NCI-H524 (cell line): ENCODE results near the gene GABRA1.

ENCODE experiments used
- DNase-seq, 2 experiments: peaks; one replicate each; lab custom pipeline; 2025; lab: John Stamatoyannopoulos, UW

The GABRA1 gene

DNA sequence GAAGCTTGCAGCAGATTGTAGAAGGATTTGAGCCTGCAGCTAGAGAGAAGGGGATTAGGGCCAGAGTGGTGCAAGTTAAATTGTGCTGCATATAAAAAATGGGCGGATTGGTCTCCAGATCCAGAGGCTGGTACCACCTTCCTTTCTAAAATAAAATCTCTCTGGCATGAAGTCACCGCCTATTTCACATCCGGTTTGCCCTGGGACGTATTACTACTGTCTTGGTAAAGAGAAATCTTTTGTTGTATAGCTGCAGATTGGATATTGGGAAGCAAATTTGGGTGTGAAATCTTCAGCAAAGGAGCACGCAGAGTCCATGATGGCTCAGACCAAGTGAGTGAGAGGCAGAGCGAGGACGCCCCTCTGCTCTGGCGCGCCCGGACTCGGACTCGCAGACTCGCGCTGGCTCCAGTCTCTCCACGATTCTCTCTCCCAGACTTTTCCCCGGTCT, at the start of gene GABRA1:
Gene GABRA1 (plus strand): TSS at position 180 of the 451 bp plus-strand sequence. CDS start 2,691 bp downstream, outside the sequence.
- peak; percentile 81 to 83 for DNase-seq

DNA sequence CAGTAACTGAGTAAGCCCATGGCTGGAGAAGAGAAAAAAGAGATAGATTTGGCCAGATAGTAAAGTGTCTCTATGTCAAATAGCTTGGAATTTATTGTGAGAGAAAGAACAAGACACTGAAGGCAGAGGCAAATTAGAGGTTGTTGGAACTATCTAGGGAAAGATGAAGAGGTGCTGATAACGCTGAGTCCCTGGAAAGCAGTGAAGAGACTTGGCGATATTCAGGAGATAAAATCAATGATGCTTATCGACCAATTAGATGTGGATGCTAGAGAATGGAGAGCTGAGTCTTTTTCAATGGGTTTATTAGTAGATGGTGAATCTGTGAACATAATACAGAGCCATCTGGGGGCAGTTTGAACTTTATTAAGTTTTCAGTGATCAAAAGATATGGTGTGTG, 48.6 kb upstream of the GABRA1 start:
- DNase-seq: no peak

DNA sequence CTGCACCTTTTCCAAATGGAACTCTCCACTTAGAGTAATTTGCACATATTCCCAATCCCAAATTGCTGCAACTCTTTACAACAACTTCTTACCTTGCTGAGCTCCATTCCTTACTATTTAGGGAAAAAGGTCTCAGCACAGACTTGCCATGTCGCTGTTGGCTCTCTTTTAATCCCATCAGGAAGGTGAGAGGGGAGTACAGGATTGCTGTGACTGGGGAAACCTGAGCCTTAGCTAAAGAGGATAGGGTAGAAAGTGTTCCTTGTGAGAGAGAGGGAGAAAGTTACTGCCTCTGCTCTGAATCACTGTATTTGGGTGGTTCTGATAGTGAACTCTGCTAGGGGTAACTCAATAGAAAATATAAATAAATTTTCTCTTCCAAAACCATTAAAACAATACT, 43.7 kb upstream of the GABRA1 start:
- DNase-seq: no peak

DNA sequence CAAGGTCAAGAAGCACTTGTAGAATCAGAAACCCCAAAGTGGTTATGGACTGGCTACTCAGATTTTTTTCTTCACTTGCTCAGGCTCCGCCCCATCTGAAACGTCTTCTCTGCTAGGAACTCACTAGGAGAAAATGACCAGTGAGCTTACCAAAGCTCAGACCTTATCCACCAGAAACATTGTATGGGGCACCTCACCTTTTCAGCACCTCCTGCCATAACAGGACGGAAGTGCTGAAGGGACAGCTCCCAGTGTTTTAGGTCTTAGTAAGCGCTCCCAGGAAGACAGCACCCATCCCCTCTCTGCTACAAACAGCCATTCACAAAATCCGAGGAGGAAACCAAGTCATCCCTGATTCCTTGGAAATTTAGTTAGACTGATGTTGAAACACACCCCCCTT, 1.2 kb upstream of the GABRA1 start:
- no peak for DNase-seq

DNA sequence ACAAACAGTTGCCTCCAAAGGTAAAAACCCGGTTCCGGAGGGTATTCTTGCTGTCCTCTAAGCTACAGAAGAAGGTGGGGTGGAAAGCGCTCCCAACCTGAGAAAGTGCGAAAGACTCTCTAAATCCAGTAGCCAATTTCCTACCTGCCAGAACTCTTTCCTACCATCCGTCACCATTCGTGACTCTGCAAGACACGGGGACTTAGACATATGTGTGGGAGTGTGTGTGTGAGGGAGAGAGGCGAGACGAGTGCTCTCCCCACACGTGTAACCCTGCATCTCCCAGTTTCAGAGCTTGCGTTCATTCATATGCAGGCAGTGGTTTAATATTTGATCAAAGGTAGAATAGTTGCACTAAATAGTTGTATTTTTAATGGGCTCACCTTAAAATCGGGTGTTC, 473 bp upstream of the GABRA1 start:
- peak in 1 of 2 experiments; percentile 74 for DNase-seq

DNA sequence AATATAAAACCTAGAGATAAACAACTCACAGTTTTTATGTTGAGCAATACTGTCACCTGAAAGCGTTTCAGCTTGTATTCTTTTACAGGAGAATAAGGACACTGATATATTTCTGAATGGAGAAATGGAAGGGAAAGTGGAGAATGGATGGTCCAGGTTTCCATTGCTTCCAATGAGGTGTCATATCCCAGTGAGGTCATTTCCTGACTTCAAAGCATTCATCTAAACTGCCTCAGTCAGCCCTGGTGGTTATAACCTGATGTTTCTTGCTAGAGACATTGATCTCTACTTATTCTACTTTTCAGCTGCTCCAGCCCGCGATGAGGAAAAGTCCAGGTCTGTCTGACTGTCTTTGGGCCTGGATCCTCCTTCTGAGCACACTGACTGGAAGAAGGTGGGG, 2.6 kb downstream of the GABRA1 start:
- DNase-seq: no peak

DNA sequence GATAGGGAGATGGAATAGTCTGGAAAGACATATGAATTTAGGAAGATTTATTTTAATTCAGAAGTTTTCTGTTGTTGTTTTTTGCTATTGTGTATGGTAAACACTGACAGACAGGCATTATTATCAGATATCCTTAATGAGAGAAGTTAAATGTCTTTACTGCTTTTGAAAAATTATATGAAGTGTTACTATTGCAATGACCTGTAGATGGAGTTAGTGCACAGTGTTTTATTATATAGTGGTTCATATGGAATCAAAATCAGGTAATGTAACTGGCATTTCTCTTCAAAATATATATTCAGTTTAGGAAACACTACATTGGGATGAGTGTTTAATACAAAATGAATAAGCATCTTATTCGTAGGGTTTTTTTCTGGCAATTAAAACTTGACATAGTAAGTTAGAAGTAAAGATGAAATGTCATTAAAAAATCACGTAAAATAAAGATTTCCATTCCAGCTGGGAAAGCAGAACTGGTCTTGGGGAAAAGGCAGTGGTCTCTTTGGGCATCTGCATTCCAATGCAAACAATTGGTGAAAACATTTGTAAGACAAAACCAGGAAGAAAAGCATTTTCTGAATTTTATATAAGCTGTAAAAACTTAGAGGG, 3.9 kb downstream of the GABRA1 start:
- peak in 1 of 2 experiments; percentile 28 for DNase-seq

DNA sequence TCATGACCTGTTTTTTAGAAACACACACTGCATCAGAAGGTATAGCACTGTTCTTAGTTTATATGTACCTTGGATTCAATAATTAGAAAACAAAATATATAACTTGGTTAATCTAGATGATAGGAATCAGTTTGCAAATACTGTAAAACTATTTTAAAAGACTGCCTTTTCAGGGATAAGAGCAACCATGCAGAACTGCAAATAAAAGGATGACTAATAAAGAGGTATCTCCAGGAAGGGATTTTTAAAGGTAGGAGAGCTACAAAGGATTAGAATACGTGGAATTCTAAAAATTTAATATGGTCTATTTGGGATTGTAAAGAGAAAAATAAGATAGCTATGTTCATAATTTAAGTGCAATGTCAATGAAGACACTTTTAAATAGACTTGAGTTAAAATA, 9.4 kb downstream of the GABRA1 start:
- DNase-seq: no peak

DNA sequence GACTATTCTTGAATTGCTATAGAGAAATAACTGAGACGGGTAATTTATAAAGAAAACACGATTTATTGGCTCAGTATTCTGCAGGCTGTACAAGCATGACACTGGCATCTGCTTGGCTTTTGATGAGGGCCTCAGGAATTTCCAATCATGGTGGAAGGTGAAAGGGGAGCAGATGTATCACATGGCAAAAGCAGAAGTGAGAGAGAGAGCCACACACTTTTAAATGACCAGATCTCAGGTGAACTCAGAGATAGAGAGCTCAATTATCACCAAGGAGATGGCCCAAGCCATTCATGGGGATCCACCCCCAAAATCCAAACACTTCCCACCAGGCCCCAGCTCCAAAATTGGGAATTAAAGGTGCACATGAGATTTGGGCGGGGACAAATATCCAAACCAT, 15.3 kb downstream of the GABRA1 start:
- no peak for DNase-seq

DNA sequence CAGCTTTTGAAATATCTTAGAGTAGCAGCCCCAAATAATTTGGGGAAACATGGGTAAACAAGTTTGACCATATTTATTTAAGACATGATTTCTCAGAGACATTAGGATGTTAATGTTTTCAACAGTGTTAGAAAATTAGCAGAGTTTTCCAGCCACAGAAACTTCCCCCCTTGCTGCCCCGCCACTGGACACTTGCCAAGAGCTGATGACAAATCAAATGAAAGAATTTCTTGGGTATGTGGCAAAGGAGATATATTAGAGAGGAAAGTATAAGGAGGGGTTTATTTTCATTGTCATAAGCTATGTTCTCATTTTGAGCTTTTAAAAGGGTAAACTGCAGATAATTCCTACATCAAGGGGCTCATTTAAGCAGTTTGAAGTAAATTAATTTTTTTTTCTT, 15.9 kb downstream of the GABRA1 start:
- no peak for DNase-seq

DNA sequence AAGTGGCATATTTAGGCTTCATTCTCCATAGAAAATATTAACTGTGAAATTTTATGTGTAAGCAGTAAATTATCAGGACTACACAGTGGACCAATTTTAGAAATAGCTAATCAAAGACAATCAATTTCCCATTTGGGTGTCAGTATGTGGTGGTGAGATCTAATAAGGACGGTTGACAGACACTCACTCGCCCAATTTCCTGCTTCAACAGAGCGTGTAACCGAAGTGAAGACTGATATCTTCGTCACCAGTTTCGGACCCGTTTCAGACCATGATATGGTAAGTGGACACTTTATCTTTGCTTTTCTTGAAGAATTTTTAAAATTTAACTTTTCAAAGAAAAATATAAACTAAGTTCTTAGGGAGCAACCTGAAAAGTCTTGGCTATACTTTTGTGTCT, 17.6 kb downstream of the GABRA1 start:
- no peak for DNase-seq

DNA sequence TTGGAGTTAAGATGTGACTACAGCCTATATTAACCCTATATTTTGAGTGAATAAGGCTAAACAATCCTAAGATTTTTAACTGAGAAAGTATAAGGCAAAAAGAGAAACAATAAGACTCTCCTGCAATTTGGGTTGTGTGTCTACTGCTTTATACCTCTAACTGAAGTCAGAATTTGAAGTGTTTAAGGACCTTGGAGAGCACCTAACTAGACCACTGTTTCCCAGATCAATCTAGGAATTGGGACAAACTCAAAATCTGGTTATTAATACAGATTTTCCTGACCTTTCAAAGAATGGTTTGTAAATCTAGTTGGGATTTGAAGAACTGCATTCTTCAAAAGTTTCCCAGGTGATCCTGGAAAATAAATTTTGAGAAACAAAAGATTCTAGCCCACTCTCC, 42.1 kb downstream of the GABRA1 start:
- DNase-seq: no peak

DNA sequence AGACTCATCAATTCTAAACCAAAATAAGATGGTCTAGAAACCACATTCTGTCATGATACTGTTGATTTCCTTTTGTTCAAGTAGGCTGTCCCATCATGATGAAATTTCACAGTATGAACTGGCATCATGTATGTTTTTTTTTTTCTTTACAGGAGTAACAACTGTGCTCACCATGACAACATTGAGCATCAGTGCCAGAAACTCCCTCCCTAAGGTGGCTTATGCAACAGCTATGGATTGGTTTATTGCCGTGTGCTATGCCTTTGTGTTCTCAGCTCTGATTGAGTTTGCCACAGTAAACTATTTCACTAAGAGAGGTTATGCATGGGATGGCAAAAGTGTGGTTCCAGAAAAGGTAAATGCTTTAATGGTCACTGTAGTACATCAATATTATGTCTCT, 47.6 kb downstream of the GABRA1 start:
- DNase-seq: no peak

DNA sequence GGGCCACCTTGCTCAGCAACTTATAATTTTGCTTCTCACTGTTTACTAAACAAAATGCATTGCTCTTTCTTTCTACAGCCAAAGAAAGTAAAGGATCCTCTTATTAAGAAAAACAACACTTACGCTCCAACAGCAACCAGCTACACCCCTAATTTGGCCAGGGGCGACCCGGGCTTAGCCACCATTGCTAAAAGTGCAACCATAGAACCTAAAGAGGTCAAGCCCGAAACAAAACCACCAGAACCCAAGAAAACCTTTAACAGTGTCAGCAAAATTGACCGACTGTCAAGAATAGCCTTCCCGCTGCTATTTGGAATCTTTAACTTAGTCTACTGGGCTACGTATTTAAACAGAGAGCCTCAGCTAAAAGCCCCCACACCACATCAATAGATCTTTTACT, 49.1 kb downstream of the GABRA1 start:
- DNase-seq: no peak

DNA sequence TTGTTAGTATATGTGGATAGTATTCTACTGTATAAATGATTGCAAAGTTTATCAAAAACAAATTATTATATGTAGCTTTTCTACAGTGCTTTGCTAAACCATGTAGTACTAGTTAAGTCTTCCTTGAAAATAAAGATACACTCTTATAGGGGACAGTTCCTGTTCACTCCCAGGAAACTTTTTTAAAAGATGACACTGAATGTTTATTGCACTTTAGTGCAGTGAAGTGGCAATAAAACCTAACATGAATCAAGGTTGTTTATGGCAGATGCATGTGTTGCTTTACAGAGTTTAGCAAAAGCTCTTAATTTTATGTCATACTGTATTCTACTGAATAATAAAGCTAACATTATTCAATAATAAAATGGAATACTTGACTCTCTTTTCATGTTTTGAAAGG, 51.7 kb downstream of the GABRA1 start:
- DNase-seq: no peak

DNA sequence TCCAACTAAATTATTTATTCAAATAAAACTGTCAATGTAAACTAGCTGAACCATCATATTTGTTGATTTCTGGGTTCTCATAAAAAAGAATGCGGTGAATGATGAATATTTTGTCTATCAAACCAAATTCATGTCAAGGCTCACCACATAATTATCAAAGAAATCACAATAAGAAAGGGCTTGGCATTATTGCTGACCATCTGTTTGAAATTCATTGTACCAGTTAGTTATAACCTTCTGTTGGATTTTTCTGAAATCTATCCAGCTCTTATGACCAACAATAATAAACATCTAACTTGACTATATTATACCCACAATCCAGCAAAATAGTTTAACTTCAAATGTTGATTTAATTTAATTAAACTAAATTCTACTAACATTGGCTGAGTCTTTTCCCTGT, 53.1 kb downstream of the GABRA1 start:
- peak in 1 of 2 experiments; percentile 2 for DNase-seq

DNA sequence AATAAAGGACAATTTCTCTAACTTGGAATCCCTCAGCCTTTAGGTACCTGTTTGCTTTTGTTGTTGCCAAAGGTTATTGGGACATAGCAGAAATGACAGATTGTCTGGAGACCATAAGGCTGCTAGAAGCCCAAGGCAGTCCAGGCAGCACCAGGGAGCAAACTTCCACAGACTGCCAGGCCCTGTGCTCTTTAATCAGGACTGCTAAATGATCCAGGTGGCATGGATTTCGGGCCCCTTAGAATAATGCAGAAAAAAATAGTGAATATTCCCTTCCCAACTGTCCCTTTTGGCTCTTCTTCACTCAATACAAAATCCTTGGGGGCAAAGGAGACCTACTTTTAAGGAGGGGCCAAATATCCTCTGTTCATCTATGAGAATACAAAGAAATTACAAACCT, 73.9 kb downstream of the GABRA1 start:
- DNase-seq: no peak

DNA sequence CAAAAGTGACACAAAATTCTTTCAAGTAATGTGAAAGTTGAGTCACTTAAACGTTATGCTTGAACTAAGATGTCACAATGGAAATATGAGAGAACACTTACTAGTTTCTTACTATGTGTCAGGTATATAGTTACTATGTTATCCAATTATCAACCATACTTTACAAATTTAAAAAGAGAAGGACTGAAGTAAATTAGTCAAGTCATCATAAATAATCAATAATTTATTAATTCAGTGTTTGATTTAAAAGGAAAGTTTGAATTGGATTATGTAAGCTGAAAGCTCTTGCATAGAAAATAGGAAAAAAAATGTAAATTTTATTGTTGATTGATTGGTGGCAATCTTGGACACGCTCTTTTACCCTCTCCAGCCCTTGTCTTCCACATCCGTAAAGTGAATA, 76.3 kb downstream of the GABRA1 start:
- no peak for DNase-seq

DNA sequence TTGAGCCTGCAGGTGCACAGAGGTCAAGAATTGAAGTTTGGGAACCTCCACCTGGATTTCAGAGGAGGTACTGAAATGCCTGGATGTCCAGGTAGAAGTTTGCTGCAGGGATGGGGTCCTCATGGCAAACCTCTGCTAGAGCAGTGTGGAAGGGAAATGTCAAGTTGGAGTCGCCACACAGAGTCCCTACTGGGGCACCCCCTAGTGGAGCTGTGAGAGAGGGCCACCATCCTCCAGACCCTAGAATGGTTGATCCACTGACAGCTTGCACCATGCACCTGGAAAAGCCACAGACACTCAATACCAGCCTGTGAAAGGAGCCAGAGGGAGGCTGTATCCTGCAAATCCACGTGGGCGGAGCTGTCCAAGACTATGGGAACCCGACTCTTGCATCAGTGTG, 78.0 kb downstream of the GABRA1 start:
- DNase-seq: no peak

DNA sequence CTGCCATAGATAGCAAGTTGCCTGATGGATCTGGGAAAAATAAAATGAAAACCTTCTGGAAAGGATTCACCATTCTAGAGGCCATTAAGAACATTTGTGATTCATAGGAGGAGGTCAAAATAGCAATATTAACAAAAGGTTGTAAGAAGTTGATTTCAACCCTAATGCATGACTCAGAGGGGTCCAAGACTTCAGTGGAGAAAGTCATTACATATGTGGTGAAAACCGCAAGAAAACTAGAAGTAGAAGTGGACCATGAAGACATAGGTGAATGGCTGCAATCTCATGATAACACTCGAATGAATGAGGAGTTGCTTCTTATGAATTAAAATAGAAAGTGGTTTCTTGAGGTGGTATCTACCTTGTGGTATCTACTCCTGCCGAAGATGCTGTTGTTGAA, 86.6 kb downstream of the GABRA1 start:
- DNase-seq: no peak

DNA sequence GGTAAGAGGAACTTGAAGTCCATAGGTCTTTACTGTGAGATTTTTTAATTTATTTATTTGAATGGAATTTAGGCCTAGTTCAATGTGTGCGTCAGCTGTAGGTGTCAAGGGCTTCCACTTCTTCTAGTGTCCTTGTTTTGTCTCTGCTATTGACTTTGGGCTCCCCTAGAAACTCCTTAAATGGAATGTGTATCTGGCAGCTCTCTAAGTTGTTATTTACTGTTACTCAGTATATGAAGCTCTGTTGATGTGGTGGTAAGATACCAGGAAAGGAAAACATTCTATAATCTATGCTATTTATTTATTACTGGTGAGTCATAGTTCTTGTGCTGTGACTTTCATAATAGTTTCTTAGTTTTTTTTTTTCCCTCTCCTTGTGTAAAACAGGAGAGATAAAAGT, 97.1 kb downstream of the GABRA1 start:
- DNase-seq: no peak

DNA sequence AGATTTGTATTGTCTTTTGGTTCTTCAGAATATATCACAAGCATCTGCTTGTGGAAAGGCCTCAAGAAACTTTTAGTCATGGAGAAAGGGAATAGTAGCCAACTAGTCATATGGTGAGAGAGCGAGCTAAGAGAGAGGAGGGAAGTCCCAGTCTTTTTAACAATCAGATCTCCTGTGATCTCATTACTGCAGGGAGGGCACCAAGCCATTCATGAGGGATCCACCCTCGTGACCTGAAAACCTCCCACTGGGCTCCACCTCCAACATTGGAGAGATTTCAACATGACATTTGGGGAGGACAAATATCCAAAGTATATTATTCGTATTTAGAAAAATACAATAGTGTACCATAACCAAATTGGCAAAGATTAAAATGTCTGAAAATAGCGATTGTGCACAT, 99.0 kb downstream of the GABRA1 start:
- DNase-seq: no peak
